ENCODE results near the gene PLEKHG3. TPM values are rescaled to one million over a fixed set of nuclear protein-coding genes. Genes with fewer than 3 reads are reported as not detected.

Gene PLEKHG3
- total RNA-seq, 1 experiment from 2014 or later, result 59.3 TPM

GRCh38 chr14:64755781-64756221 is 51.6 kb downstream of the PLEKHG3 start:
- H2AFZ ChIP-seq, result no peak overlapping the region
- intact Hi-C loops (cut with micrococcal nuclease; ENCODE audit: unreplicated experiment), result loop anchor here (1.0 to 5.0 kb wide), 5 partner anchors 30 to 318 kb away; partner anchors contain the start of genes HSPA2 and RAB15
- H3K4me2 ChIP-seq, result peak overlapping the region; percentile 57

GRCh38 chr14:64756712-64757111 is 52.5 kb downstream of the PLEKHG3 start:
- ChIA-PET CTCF (no interaction called here), POLR2A (ENCODE audit: unreplicated experiment) (interaction anchor here (0.6 kb wide), 1 partner anchor 328 kb away, joined by 3 read pairs; no protein-coding TSS in a partner anchor)
- Histone ChIP-seq H3K79me2 (ENCODE audit: low read depth) (no peaks in the 10 kb centered on the region), H3K4me2 (peak overlapping the region; percentile 57), H2AFZ (no peak overlapping the region), H3K27ac (no peak overlapping the region), H3K36me3 (ENCODE audit: low read depth) (no peaks in the 10 kb centered on the region), H3K4me3 (no peak overlapping the region), H3K9me2 (ENCODE audit: insufficient read depth) (no peaks in the 10 kb centered on the region), H3K9me3 (ENCODE audit: insufficient read depth, low read depth) (no peaks in the 10 kb centered on the region), H3K27me3 (ENCODE audit: insufficient read depth, low read depth) (no peaks in the 10 kb centered on the region), H4K20me1 (ENCODE audit: insufficient read depth) (no peaks in the 10 kb centered on the region), H3K4me1 (replicated peaks; ENCODE audit: insufficient read depth) (peaks cover 68% of the 10 kb centered on the region), H3F3A (ENCODE audit: insufficient read depth, low read depth) (peaks cover 38% of the 10 kb centered on the region)
- DNase-seq, result no peak
- no TSS peak for BruUV-seq (replicated peaks)
- intact Hi-C loops (cut with micrococcal nuclease; ENCODE audit: unreplicated experiment), result loop anchor here (1.0 to 5.0 kb wide), 5 partner anchors 30 to 319 kb away; partner anchors contain the start of genes HSPA2 and RAB15
- TF ChIP-seq EZH2 (IDR thresholded peaks at IDR 0.05; ENCODE audit: low read depth) (no peak), CTCF (conservative IDR thresholded peaks at IDR 0.05) (no peak)

More at GRCh38 chr14:64755781-64756221, 51.6 kb downstream of the PLEKHG3 start:
- peak; percentile 91 for DNase-seq
- no peaks in the 10 kb centered on the region for H3K36me3 ChIP-seq (ENCODE audit: low read depth)
- TF ChIP-seq CTCF (conservative IDR thresholded peaks at IDR 0.05), result no peak
- ChIA-PET POLR2A (ENCODE audit: unreplicated experiment) (no interaction called here), CTCF (no interaction called here)
- H3F3A ChIP-seq (ENCODE audit: insufficient read depth, low read depth), result peaks cover 29% of the 10 kb centered on the region
- BruUV-seq (replicated peaks), result no TSS peak
- no peaks in the 10 kb centered on the region for H3K27me3 ChIP-seq (ENCODE audit: insufficient read depth, low read depth)
- no peaks in the 10 kb centered on the region for H3K79me2 ChIP-seq (ENCODE audit: low read depth)
- H3K4me1 ChIP-seq (replicated peaks; ENCODE audit: insufficient read depth), result peaks cover 59% of the 10 kb centered on the region
- no peak overlapping the region for H3K4me3 ChIP-seq
- H4K20me1 ChIP-seq (ENCODE audit: insufficient read depth), result no peaks in the 10 kb centered on the region
- H3K9me3 ChIP-seq (ENCODE audit: insufficient read depth, low read depth), result no peaks in the 10 kb centered on the region
- H3K9me2 ChIP-seq (ENCODE audit: insufficient read depth), result no peaks in the 10 kb centered on the region
- no peak overlapping the region for H3K27ac ChIP-seq

GRCh38 chr14:64757601-64758000 is 53.4 kb downstream of the PLEKHG3 start:
- DNase-seq, result no peak
- Histone ChIP-seq H3K4me2 (peak overlapping the region; percentile 45), H3K4me3 (no peak overlapping the region), H3K79me2 (ENCODE audit: low read depth) (no peaks in the 10 kb centered on the region), H3F3A (ENCODE audit: insufficient read depth, low read depth) (peaks cover 47% of the 10 kb centered on the region), H2AFZ (no peak overlapping the region), H3K27me3 (ENCODE audit: insufficient read depth, low read depth) (no peaks in the 10 kb centered on the region), H3K4me1 (replicated peaks; ENCODE audit: insufficient read depth) (peaks cover 77% of the 10 kb centered on the region), H3K9me3 (ENCODE audit: insufficient read depth, low read depth) (no peaks in the 10 kb centered on the region), H3K27ac (peak overlapping the region; percentile 34), H3K9me2 (ENCODE audit: insufficient read depth) (no peaks in the 10 kb centered on the region), H3K36me3 (ENCODE audit: low read depth) (no peaks in the 10 kb centered on the region), H4K20me1 (ENCODE audit: insufficient read depth) (no peaks in the 10 kb centered on the region)
- intact Hi-C loops (cut with micrococcal nuclease; ENCODE audit: unreplicated experiment), result loop anchor here (2.0 to 5.0 kb wide), 4 partner anchors 37 to 320 kb away; partner anchors contain the start of genes HSPA2 and RAB15
- ChIA-PET POLR2A (ENCODE audit: unreplicated experiment) (no interaction called here), CTCF (no interaction called here)
- no peak for TF ChIP-seq CTCF (conservative IDR thresholded peaks at IDR 0.05)
- no peak for TF ChIP-seq EZH2 (IDR thresholded peaks at IDR 0.05; ENCODE audit: low read depth)
- BruUV-seq (replicated peaks), result no TSS peak
